NCI-H2196 (cell line): ENCODE results near the gene SSBP3.
"Not testable (repeated sequence)": the region's sequence is repeated elsewhere in the genome, so short reads cannot be mapped to it uniquely, and the experiment has no call there.

ENCODE experiments used
- DNase-seq: peaks from one replicate; lab custom pipeline; 2025; ENCODE audit not compliant: unreplicated experiment; lab: John Stamatoyannopoulos, UW

SSBP3 gene

GRCh38 chr1:54352755-54353154 is 53.4 kb downstream of the SSBP3 start:
- DNase-seq: no peak

GRCh38 chr1:54350360-54350759 is 55.8 kb downstream of the SSBP3 start:
- no peak for DNase-seq

GRCh38 chr1:54348700-54349021 is 57.5 kb downstream of the SSBP3 start:
- DNase-seq: no peak

- DNase-seq: peak; percentile 75
Observed at GRCh38 chr1:54347955-54348699, 58.1 kb downstream of the SSBP3 start.

- no peak for DNase-seq
Observed at GRCh38 chr1:54347261-54347954, 58.8 kb downstream of the SSBP3 start.

- not testable (repeated sequence) for DNase-seq
Observed at GRCh38 chr1:54345548-54345947, 60.6 kb downstream of the SSBP3 start.

GRCh38 chr1:54345116-54345515 is 61.1 kb downstream of the SSBP3 start:
- DNase-seq: no peak

- DNase-seq: no peak
Observed at GRCh38 chr1:54342742-54343687, 63.2 kb downstream of the SSBP3 start.

GRCh38 chr1:54342288-54342687 is 63.9 kb downstream of the SSBP3 start:
- DNase-seq: no peak

- DNase-seq: no peak
Observed at GRCh38 chr1:54341763-54342162, 64.4 kb downstream of the SSBP3 start.

GRCh38 chr1:54340878-54341277 is 65.3 kb downstream of the SSBP3 start:
- DNase-seq: no peak

GRCh38 chr1:54340434-54340833 is 65.8 kb downstream of the SSBP3 start:
- no peak for DNase-seq

- no peak for DNase-seq
Observed at GRCh38 chr1:54339126-54339525, 67.1 kb downstream of the SSBP3 start.

GRCh38 chr1:54338464-54338863 is 67.7 kb downstream of the SSBP3 start:
- no peak for DNase-seq

GRCh38 chr1:54337928-54338327 is 68.3 kb downstream of the SSBP3 start:
- DNase-seq: no peak

GRCh38 chr1:54337034-54337433 is 69.2 kb downstream of the SSBP3 start:
- no peak for DNase-seq

- DNase-seq: no peak
Observed at GRCh38 chr1:54336116-54336515, 70.1 kb downstream of the SSBP3 start.

- DNase-seq: no peak
Observed at GRCh38 chr1:54335755-54336108, 70.5 kb downstream of the SSBP3 start.

GRCh38 chr1:54335011-54335754 is 71.0 kb downstream of the SSBP3 start:
- no peak for DNase-seq

- DNase-seq: no peak
Observed at GRCh38 chr1:54332781-54333585, 73.2 kb downstream of the SSBP3 start.
